SU-DHL-6 (cell line): ENCODE results near the gene CEP135.

Experiments used
- H2AFZ ChIP-seq: fragments of 200-600 bp; sonication (generic); 2 replicates; pipeline ENCODE4 v1.6.1; 2014; ENCODE audit warnings: low read depth, mild to moderate bottlenecking, moderate library complexity, mixed read lengths, antibody characterized with exemption, low read length; ENCODE audit not compliant: severe bottlenecking
- H3F3A ChIP-seq: fragments of 200-600 bp; shearing (Covaris generic); 2 replicates; pipeline ENCODE4 v1.6.0; 2016; ENCODE audit warnings: antibody characterized with exemption, mild to moderate bottlenecking; ENCODE audit not compliant: insufficient read depth
- H3K27ac ChIP-seq: fragments of 200-600 bp; sonication (generic); 2 replicates; pipeline ENCODE4 v1.5.1; 2016; ENCODE audit warnings: low read depth, mild to moderate bottlenecking, low read length, moderate library complexity, mixed read lengths
- H3K27me3 ChIP-seq: fragments of 200-600 bp; sonication (generic), shearing (Covaris generic); 2 replicates; pipeline ENCODE4 v1.6.0; 2014; ENCODE audit warnings: mild to moderate bottlenecking, low read length
- H3K36me3 ChIP-seq: fragments of 200-600 bp; sonication (generic); 2 replicates; pipeline ENCODE4 v1.6.1; 2014; ENCODE audit warnings: mild to moderate bottlenecking, low read length, mixed read lengths
- H3K4me2 ChIP-seq: fragments of 300-600, 200-600 bp; shearing (Covaris generic), sonication (generic); 2 replicates; pipeline ENCODE4 v1.6.0; 2014; ENCODE audit warnings: low read length, low read depth, mild to moderate bottlenecking; ENCODE audit not compliant: poor library complexity, severe bottlenecking
- H3K4me3 ChIP-seq: fragments of 200-600 bp; sonication (generic); 2 replicates; pipeline ENCODE4 v1.5.1; 2014; ENCODE audit warnings: antibody characterized with exemption, low read length, mild to moderate bottlenecking, mixed read lengths; ENCODE audit not compliant: insufficient read depth, poor library complexity, severe bottlenecking
- H3K79me2 ChIP-seq: fragments of 200-600 bp; sonication (generic); 2 replicates; pipeline ENCODE4 v1.6.1; 2014; ENCODE audit warnings: mild to moderate bottlenecking, low read length, moderate library complexity; ENCODE audit not compliant: insufficient read depth
- H3K9ac ChIP-seq: fragments of 200-600 bp; sonication (generic); 2 replicates; pipeline ENCODE4 v1.7.0; 2014; ENCODE audit warnings: mild to moderate bottlenecking, low read length
- H3K9me2 ChIP-seq: fragments of 200-600 bp; sonication (generic); replicated peaks from 2 replicates; pipeline ENCODE4 v1.6.1; 2014; ENCODE audit warnings: low read length; ENCODE audit not compliant: insufficient read depth
- H3K9me3 ChIP-seq: fragments of 200-600 bp; sonication (generic); 2 replicates; pipeline ENCODE4 v1.6.1; 2014; ENCODE audit warnings: low read length, mixed read lengths; ENCODE audit not compliant: insufficient read depth
- H4K20me1 ChIP-seq: fragments of 200-600 bp; sonication (generic); 2 replicates; pipeline ENCODE4 v1.6.1; 2014; ENCODE audit warnings: low read depth, mild to moderate bottlenecking, antibody characterized with exemption, low read length, moderate library complexity, mixed read lengths
- CTCF ChIP-seq: fragments of 200-600 bp; sonication (generic); IDR thresholded peaks from one replicate; pipeline ENCODE4 v1.5.1; 2017; ENCODE audit warnings: antibody characterized with exemption, mild to moderate bottlenecking, low read length, moderate library complexity; ENCODE audit not compliant: insufficient read depth, poor library complexity, severe bottlenecking
- EZH2phosphoT487 ChIP-seq: fragments of 200-600 bp; sonication (generic), shearing (Covaris generic); conservative IDR thresholded peaks from 2 replicates; pipeline ENCODE4 v1.6.1; 2018; ENCODE audit warnings: mild to moderate bottlenecking, antibody characterized with exemption, low read length, moderate library complexity, mixed read lengths

The CEP135 gene

DNA sequence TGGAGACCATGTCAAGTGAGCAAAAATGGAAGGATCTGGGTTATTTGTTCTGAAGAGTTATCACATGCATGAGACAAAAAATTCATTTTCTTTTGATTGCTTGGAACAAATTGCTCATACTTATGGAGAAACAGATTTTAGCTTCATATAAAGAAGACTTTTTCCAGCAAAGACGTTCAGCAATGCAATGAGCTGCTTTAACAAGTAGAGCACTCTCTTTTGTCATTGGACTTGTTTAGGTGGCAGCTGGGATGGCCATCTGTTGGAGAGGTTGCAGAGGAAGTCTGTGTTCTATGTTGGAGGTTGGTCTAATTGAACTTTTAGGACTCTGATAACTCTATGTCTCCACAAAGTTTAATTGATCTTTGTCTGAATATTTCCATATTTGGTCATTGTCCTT lies 19.9 kb upstream of the CEP135 start:
- Histone ChIP-seq H3K9ac (no peak overlapping the region), H3K4me3 (no peak overlapping the region), H3K9me3 (no peaks in the 10 kb centered on the region), H3K79me2 (no peaks in the 10 kb centered on the region), H3F3A (no peaks in the 10 kb centered on the region), H2AFZ (no peak overlapping the region), H4K20me1 (no peaks in the 10 kb centered on the region), H3K36me3 (no peaks in the 10 kb centered on the region), H3K9me2 (no peaks in the 10 kb centered on the region), H3K4me2 (no peak overlapping the region), H3K27me3 (no peaks in the 10 kb centered on the region), H3K27ac (no peak overlapping the region)
- no peak for TF ChIP-seq CTCF
- TF ChIP-seq EZH2phosphoT487, result no peak

- Histone ChIP-seq H3K27ac (no peak overlapping the region), H3K27me3 (no peaks in the 10 kb centered on the region), H3K4me2 (no peak overlapping the region), H3F3A (no peaks in the 10 kb centered on the region), H3K4me3 (no peak overlapping the region), H2AFZ (no peak overlapping the region), H3K9ac (no peak overlapping the region), H3K9me3 (no peaks in the 10 kb centered on the region), H3K36me3 (no peaks in the 10 kb centered on the region), H3K9me2 (no peaks in the 10 kb centered on the region), H4K20me1 (no peaks in the 10 kb centered on the region), H3K79me2 (no peaks in the 10 kb centered on the region)
- TF ChIP-seq EZH2phosphoT487, result no peak
- TF ChIP-seq CTCF, result no peak
These were observed 17.7 kb upstream of the CEP135 start for GRCh38 chr4:55931043-55931442.

GRCh38 chr4:55931833-55932232 lies 16.9 kb upstream of the CEP135 start:
- no peaks in the 10 kb centered on the region for H3K27me3 ChIP-seq
- no peak overlapping the region for H2AFZ ChIP-seq
- no peaks in the 10 kb centered on the region for H3F3A ChIP-seq
- H3K4me3 ChIP-seq, result no peak overlapping the region
- H4K20me1 ChIP-seq, result no peaks in the 10 kb centered on the region
- H3K9me2 ChIP-seq, result no peaks in the 10 kb centered on the region
- no peak overlapping the region for H3K4me2 ChIP-seq
- no peak overlapping the region for H3K27ac ChIP-seq
- no peak for TF ChIP-seq EZH2phosphoT487
- H3K9ac ChIP-seq, result no peak overlapping the region
- H3K79me2 ChIP-seq, result no peaks in the 10 kb centered on the region
- no peaks in the 10 kb centered on the region for H3K9me3 ChIP-seq
- H3K36me3 ChIP-seq, result no peaks in the 10 kb centered on the region

DNA sequence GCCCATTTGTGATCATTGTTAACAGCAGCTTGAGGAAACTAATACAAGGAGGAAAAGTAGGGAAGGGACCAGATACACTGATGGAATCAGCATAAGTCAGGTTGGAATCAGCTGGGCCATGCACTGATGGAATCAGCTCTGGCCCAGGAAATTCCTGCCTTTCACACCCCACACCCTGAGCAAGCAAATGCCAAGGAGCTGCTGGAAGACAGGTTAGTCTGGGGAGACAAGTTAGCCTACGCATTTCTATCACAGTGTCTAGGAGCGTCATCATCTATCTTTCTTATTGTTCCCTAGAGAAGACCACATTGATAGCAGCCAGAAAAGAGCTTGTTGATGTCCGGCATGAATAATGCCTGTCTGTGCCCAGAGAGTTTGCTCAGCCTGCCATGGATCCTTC lies 16.2 kb upstream of the CEP135 start:
- Histone ChIP-seq H3K9me2 (no peaks in the 10 kb centered on the region), H4K20me1 (no peaks in the 10 kb centered on the region), H3F3A (no peaks in the 10 kb centered on the region), H3K36me3 (no peaks in the 10 kb centered on the region), H3K79me2 (no peaks in the 10 kb centered on the region), H3K27me3 (no peaks in the 10 kb centered on the region), H3K4me3 (no peak overlapping the region), H3K9ac (no peak overlapping the region), H3K27ac (no peak overlapping the region), H2AFZ (no peak overlapping the region), H3K4me2 (no peak overlapping the region), H3K9me3 (no peaks in the 10 kb centered on the region)
- TF ChIP-seq EZH2phosphoT487 (no peak), CTCF (no peak)
